ENCODE results near the gene ALKBH5. TPM values are rescaled to one million over a fixed set of nuclear protein-coding genes. Genes with fewer than 3 reads are reported as not detected.

Gene ALKBH5
- total and polyA plus RNA-seq, 2 experiments from 2014 or later = 32.2 to 117 TPM

- Histone ChIP-seq H3K4me2 (no peak overlapping the region), H3F3A (replicated peaks; ENCODE audit: low read depth) (no peaks in the 10 kb centered on the region), H3K27me3 (ENCODE audit: insufficient read depth) (no peaks in the 10 kb centered on the region), H3K9me2 (ENCODE audit: insufficient read depth) (no peaks in the 10 kb centered on the region), H3K4me1 (ENCODE audit: insufficient read depth) (no peaks in the 10 kb centered on the region), H3K4me3 (no peak overlapping the region), H2AFZ (no peak overlapping the region), H3K27ac (ENCODE audit: low read depth) (no peak overlapping the region), H4K20me1 (replicated peaks; ENCODE audit: insufficient read depth) (no peaks in the 10 kb centered on the region), H3K79me2 (replicated peaks; ENCODE audit: insufficient read depth) (no peaks in the 10 kb centered on the region), H3K36me3 (ENCODE audit: insufficient read depth) (no peaks in the 10 kb centered on the region)
- H3K4me3 Mint-ChIP-seq = no peak overlapping the region
- ATAC-seq = no peak
- no peak for TF ChIP-seq CTCF (conservative IDR thresholded peaks at IDR 0.05; ENCODE audit: low read depth in 2 of 2)
- TF ChIP-seq POLR2AphosphoS5 (IDR thresholded peaks at IDR 0.05; ENCODE audit: low read depth) = no peak
- no peak for TF ChIP-seq JUNB (IDR thresholded peaks at IDR 0.05; ENCODE audit: unreplicated experiment)
- no peak for TF ChIP-seq ETS1 (IDR thresholded peaks at IDR 0.05)
- peaks cover 5% of the 10 kb centered on the region for H3K27me3 Mint-ChIP-seq (ENCODE audit: insufficient read depth, low read depth, poor library complexity)
- H3K27ac Mint-ChIP-seq = no peak overlapping the region
- peaks cover 7% of the 10 kb centered on the region; the same call in 2 of the 3 replicates for H3K4me1 Mint-ChIP-seq
- H3K9me3 Mint-ChIP-seq = no peaks in the 10 kb centered on the region; the same call in 2 of the 3 replicates
- no peaks in the 10 kb centered on the region for H3K36me3 Mint-ChIP-seq (ENCODE audit: low read depth)
- DNase-seq (ENCODE audit: low spot score) = no peak
Observed at GRCh38 chr17:18176176-18176575, 7.5 kb upstream of the ALKBH5 start.

GRCh38 chr17:18177133-18177532 is 6.5 kb upstream of the ALKBH5 start:
- TF ChIP-seq CTCF (conservative IDR thresholded peaks at IDR 0.05; ENCODE audit: low read depth in 2 of 2) (no peak), NANOG (IDR thresholded peaks at IDR 0.05; ENCODE audit: borderline replicate concordance) (no peak)
- no peaks in the 10 kb centered on the region for H3K36me3 Mint-ChIP-seq (ENCODE audit: low read depth)
- no peak for DNase-seq (ENCODE audit: low spot score)

More at GRCh38 chr17:18177133-18177532, 6.5 kb upstream of the ALKBH5 start:
- Histone ChIP-seq H3K4me1 (ENCODE audit: insufficient read depth) (no peaks in the 10 kb centered on the region; the same call in 1 of the 2 replicates), H3F3A (replicated peaks; ENCODE audit: low read depth) (peaks cover 7% of the 10 kb centered on the region), H3K79me2 (replicated peaks; ENCODE audit: insufficient read depth) (no peaks in the 10 kb centered on the region), H3K4me3 (no peak overlapping the region), H3K9me2 (ENCODE audit: insufficient read depth) (no peaks in the 10 kb centered on the region), H3K36me3 (ENCODE audit: insufficient read depth) (no peaks in the 10 kb centered on the region), H2AFZ (no peak overlapping the region), H3K27ac (ENCODE audit: low read depth) (no peak overlapping the region), H3K4me2 (no peak overlapping the region), H4K20me1 (replicated peaks; ENCODE audit: insufficient read depth) (no peaks in the 10 kb centered on the region), H3K27me3 (ENCODE audit: insufficient read depth) (no peaks in the 10 kb centered on the region)
- H3K9me3 Mint-ChIP-seq = no peaks in the 10 kb centered on the region; the same call in 2 of the 3 replicates
- no peak for ATAC-seq
- H3K4me3 Mint-ChIP-seq = no peak overlapping the region
- no peak overlapping the region for H3K27ac Mint-ChIP-seq
- H3K4me1 Mint-ChIP-seq = peaks cover 8% of the 10 kb centered on the region; the same call in 2 of the 3 replicates
- H3K27me3 Mint-ChIP-seq (ENCODE audit: insufficient read depth, low read depth, poor library complexity) = peaks cover 3% of the 10 kb centered on the region

Measured in GM23338 (cell line).